Kidney epithelial cell (primary cell): Measurements from ENCODE around the gene CDH9. TPM values are rescaled to one million over a fixed set of nuclear protein-coding genes. Genes with fewer than 3 reads are reported as not detected.

Source experiments
- DNase-seq: peaks from one replicate; pipeline ENCODE4 v3.0.0-alpha.2; 2010; ENCODE audit warnings: low read depth
- H3K27me3 ChIP-seq: 2 replicates; pipeline ENCODE4 v1.6.0; 2011; ENCODE audit warnings: low read length; ENCODE audit not compliant: control insufficient read depth, insufficient read depth
- H3K36me3 ChIP-seq: 2 replicates; pipeline ENCODE4 v1.5.1; 2011; ENCODE audit warnings: low read length; ENCODE audit not compliant: control insufficient read depth, insufficient read depth
- H3K4me3 ChIP-seq: 2 replicates; pipeline ENCODE4 v1.5.1; 2011; ENCODE audit warnings: low read depth, mild to moderate bottlenecking, control low read depth, low read length
- CTCF ChIP-seq: IDR thresholded peaks from 2 replicates; pipeline ENCODE4 v1.5.1; 2011; ENCODE audit warnings: mild to moderate bottlenecking, moderate library complexity, low read length, control low read depth, inconsistent platforms; ENCODE audit not compliant: insufficient read depth, poor library complexity, severe bottlenecking
- total RNA-seq: library from RNA; depleted of rRNA; stranded (reverse); fragments of >200 nt; gene quantifications from 2 replicates; pipeline ENCODE4 v1.2.3, GENCODE V29; 2015

CDH9 gene
- total RNA-seq, 1 donor from 2014 or later: not detected

- Histone ChIP-seq H3K36me3 (no peaks in the 10 kb centered on the region), H3K27me3 (no peaks in the 10 kb centered on the region), H3K4me3 (no peak overlapping the region)
- TF ChIP-seq CTCF: no peak
- DNase-seq: no peak
Measured at GRCh38 chr5:26903469-26903868, 134.9 kb downstream of the CDH9 start.

GRCh38 chr5:26894719-26895263 lies 143.6 kb downstream of the CDH9 start:
- no peaks in the 10 kb centered on the region for H3K36me3 ChIP-seq
- no peak for TF ChIP-seq CTCF
- no peaks in the 10 kb centered on the region for H3K27me3 ChIP-seq
- no peak for DNase-seq
- H3K4me3 ChIP-seq: no peak overlapping the region

DNA sequence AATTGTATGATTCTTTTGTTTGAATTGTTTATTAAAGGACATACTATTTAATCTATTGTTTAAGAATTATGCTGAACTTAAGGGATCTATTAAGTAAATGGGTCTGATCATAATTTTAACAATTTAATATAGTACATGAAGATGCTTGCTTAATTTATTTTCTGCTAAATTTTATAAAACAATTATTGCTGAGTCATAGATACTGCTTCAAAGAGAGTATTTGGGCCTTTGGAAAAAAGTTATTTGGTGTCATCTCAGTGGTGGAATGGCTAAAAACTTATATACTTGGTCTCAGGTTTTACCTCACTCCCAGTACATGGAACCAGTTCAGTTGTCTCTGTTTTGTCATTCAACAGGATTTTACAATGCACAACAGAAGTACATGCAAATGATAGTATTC lies 145.3 kb downstream of the CDH9 start:
- Histone ChIP-seq H3K27me3 (no peaks in the 10 kb centered on the region), H3K36me3 (no peaks in the 10 kb centered on the region), H3K4me3 (no peak overlapping the region)
- DNase-seq: no peak
- no peak for TF ChIP-seq CTCF

DNA sequence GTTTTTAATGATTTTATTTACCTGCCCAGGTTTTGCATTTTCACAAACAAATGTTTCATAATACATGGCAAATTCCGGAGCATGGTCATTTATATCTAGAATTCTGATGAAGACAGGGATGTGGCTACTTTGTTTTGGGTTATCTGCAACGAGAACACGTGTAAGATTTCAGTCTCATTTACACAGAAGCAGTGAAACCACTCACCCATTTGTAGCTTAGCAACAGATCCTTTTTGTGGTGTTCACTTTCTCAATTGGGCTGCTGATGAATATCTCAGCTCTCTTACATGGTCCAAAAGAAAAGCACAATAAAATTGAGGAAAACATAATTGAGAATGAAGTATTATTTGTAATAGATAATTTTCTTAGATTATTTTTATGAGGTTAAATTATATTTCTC lies 148.6 kb downstream of the CDH9 start:
- no peak for TF ChIP-seq CTCF
- Histone ChIP-seq H3K27me3 (no peaks in the 10 kb centered on the region), H3K36me3 (no peaks in the 10 kb centered on the region), H3K4me3 (no peak overlapping the region)
- DNase-seq: no peak

DNA sequence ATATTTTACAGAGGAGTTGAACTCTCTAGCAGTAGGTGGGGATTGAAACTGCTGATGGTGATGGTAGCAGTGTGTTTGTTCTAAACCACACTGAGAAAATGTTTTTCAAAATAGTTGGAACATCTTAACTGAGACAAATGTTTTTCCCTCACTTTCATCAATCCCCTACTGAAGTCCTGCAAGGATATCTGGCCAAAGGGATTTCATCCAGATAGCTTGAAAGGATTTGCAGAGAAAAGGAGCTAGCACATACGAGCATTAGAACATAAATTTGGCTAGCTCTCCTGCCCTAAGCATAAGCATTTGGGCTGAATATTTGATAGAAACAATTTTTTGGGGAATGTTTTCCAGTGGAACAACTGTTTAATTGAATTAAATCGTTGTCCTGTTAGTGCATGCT lies 153.9 kb downstream of the CDH9 start:
- DNase-seq: no peak
- TF ChIP-seq CTCF: no peak
- Histone ChIP-seq H3K27me3 (no peaks in the 10 kb centered on the region), H3K36me3 (no peaks in the 10 kb centered on the region), H3K4me3 (no peak overlapping the region)

DNA sequence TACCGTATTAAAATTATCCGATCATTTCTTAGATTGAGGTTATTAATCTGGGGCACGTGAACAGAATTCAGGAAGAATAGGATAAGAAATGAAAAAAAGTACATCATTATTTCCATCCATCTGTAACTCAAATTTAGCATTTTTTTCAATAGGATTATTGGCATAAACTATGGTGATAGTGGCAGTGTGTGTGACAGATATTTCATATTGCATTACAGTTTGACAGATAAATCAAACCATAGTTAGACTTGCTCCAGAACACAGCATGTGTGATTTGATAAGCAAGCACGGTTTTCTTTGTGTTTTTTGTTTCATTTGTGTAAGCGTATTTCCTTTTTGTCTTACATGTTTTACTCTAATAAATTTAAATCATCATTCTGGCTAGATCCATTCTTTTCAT lies 155.0 kb downstream of the CDH9 start:
- Histone ChIP-seq H3K27me3 (no peaks in the 10 kb centered on the region), H3K36me3 (no peaks in the 10 kb centered on the region), H3K4me3 (no peak overlapping the region)
- no peak for TF ChIP-seq CTCF
- no peak for DNase-seq
